ENCODE measurements around the gene OR51Q1. TPM values are rescaled to one million over a fixed set of nuclear protein-coding genes. Genes with fewer than 3 reads are reported as not detected.

Gene OR51Q1
- total and polyA plus RNA-seq, 10 of the 15 experiments (the other 5 are each of a cell fraction or from before 2014, with no cell fraction given), result not detected

- TF ChIP-seq MEF2B (IDR thresholded peaks at IDR 0.05; ENCODE audit: partially characterized antibody, poor library complexity, severe bottlenecking), result no peak
- TF ChIP-seq CEBPB (IDR thresholded peaks at IDR 0.05; ENCODE audit: borderline replicate concordance in 1 of 2, low read depth in 2 of 2, low read length in 2 of 2), result no peak
- TF ChIP-seq E2F8 (IDR thresholded peaks at IDR 0.05; ENCODE audit: low read depth, partially characterized antibody), result no peak
- TF ChIP-seq FOXK2 (IDR thresholded peaks at IDR 0.05), result no peak
These were observed 38.3 kb upstream of the OR51Q1 start, which contains the start of gene OR51M1 (continued) for GRCh38 chr11:5383576-5383975.

- H4K20me1 ChIP-seq (ENCODE audit: control insufficient read depth, insufficient read depth), result no peaks in the 10 kb centered on the region
- DNase-seq (ENCODE audit: low read depth, low spot score) (no peak), ATAC-seq (no peak), FAIRE-seq (no peak)
- no peak overlapping the region for H3K27ac ChIP-seq (ENCODE audit: control insufficient read depth, insufficient read depth)
- H3K36me3 ChIP-seq (ENCODE audit: control insufficient read depth in 2 of 2, insufficient read depth in 2 of 2, low read length in 1 of 2), result no peaks in the 10 kb centered on the region
- WGBS (ENCODE audit: insufficient coverage, insufficient replicate concordance, low lambda C conversion rate, missing lambda C conversion rate), result 36% methylated on average over 2 of the region's 2 CpGs
- TF ChIP-seq HCFC1 (IDR thresholded peaks at IDR 0.05; ENCODE audit: low read length), result no peak
- H3K4me2 ChIP-seq (ENCODE audit: control insufficient read depth, insufficient read depth), result no peak overlapping the region
- ChIA-PET SMC1A (ENCODE audit: uncharacterized antibody, unreplicated experiment) (no interaction called here), CTCF (interaction anchor here (1.5 kb wide), 1 partner anchor 259 kb away, joined by 4 read pairs; no protein-coding TSS in a partner anchor), POLR2A (no interaction called here), RAD21 (ENCODE audit: unreplicated experiment) (no interaction called here)
- in situ Hi-C loops (cut with MboI), result loop anchor here (5.0 kb wide), 1 partner anchor 262 kb away; no protein-coding TSS in a partner anchor
- H3K79me2 ChIP-seq (ENCODE audit: control insufficient read depth, insufficient read depth, low read length), result no peaks in the 10 kb centered on the region
- intact Hi-C loops (cut with micrococcal nuclease; ENCODE audit: unreplicated experiment), result loop anchor here (5.0 kb wide), 3 partner anchors 423 to 1197 kb away; partner anchors contain the start of gene OR52N2
- no peaks in the 10 kb centered on the region for H3K4me1 ChIP-seq (ENCODE audit: control insufficient read depth, insufficient read depth, low read length)
- H3K9ac ChIP-seq (ENCODE audit: control insufficient read depth, insufficient read depth, low read length), result no peak overlapping the region
- no peaks in the 10 kb centered on the region for H3K27me3 ChIP-seq (replicated peaks in 1 of 2; ENCODE audit: control insufficient read depth in 2 of 2, insufficient read depth in 2 of 2, low read length in 1 of 2)
- H3K9me3 ChIP-seq (replicated peaks; ENCODE audit: control insufficient read depth, insufficient read depth, low read length), result no peaks in the 10 kb centered on the region
- no peak overlapping the region for H3K4me3 ChIP-seq
- H2AFZ ChIP-seq (ENCODE audit: control insufficient read depth, low read depth, low read length), result no peak overlapping the region
- no TSS peak for BruUV-seq (replicated peaks)
These were observed 37.6 kb upstream of the OR51Q1 start for GRCh38 chr11:5384335-5384734.

Measured in GM12878 (cell line).